Activated CD8-positive, alpha-beta T cell treated with anti-CD3 and anti-CD28 coated beads for 36 hours (primary cell): Measurements from ENCODE around the gene SMTNL1. TPM values are rescaled to one million over a fixed set of nuclear protein-coding genes. Genes with fewer than 3 reads are reported as not detected.

Experiments
- ATAC-seq: fragments of 200-7000 bp; cut with Tn5 transposase; one replicate; pipeline ENCODE4 v1.10.0; 2021; ENCODE audit warnings: mild to moderate bottlenecking, moderate library complexity
- CTCF ChIA-PET: fragments of 350-600 bp; sonication (Branson Sonifier 250); formaldehyde crosslinking; loops from one replicate; lab custom pipeline; 2021; ENCODE audit warnings: antibody characterized with exemption; lab: Charles Lee
- POLR2A ChIA-PET: fragments of 350-600 bp; sonication (Branson Sonifier 250); formaldehyde crosslinking; loops from one replicate; lab custom pipeline; 2021; ENCODE audit warnings: antibody characterized with exemption; lab: Charles Lee
- DNase-seq: peaks from one replicate; pipeline ENCODE4 v3.0.0-alpha.2; 2020
- H3K27ac Mint-ChIP-seq: one replicate; pipeline ENCODE4 v1.8.0; 2021; ENCODE audit warnings: mild to moderate bottlenecking, mixed read lengths
- H3K27me3 Mint-ChIP-seq: one replicate; pipeline ENCODE4 v1.8.0; 2021; ENCODE audit warnings: mixed read lengths
- H3K36me3 Mint-ChIP-seq: one replicate; pipeline ENCODE4 v1.8.0; 2021; ENCODE audit warnings: low read depth, mixed read lengths
- H3K4me1 Mint-ChIP-seq: one replicate; pipeline ENCODE4 v1.8.0; 2021; ENCODE audit warnings: low read depth, mixed read lengths
- H3K4me3 Mint-ChIP-seq: one replicate; pipeline ENCODE4 v1.8.0; 2021; ENCODE audit warnings: mild to moderate bottlenecking, moderate library complexity, mixed read lengths
- H3K9me3 Mint-ChIP-seq: one replicate; pipeline ENCODE4 v1.8.0; 2021; ENCODE audit warnings: mixed read lengths
- CTCF ChIP-seq: fragments of 200-600 bp; IDR thresholded peaks from one replicate; pipeline ENCODE4 v1.8.0; 2022; ENCODE audit warnings: antibody characterized with exemption, mild to moderate bottlenecking
- intact Hi-C: fragments of 100-400 bp; cut with micrococcal nuclease; formaldehyde crosslinking; loops from one replicate; pipeline ENCODE4 v1.10.0; 2022
- total RNA-seq, 2 experiments: library from RNA; stranded (reverse); gene quantifications; one replicate each; pipeline ENCODE4 v1.2.3, GENCODE V29; 2021

SMTNL1 gene
- total RNA-seq, 2 experiments from 2014 or later, result not detected

- CTCF ChIA-PET, result interaction anchor here (0.9 to 4.7 kb wide), 11 partner anchors 9 to 45 kb away, joined by 3 to 28 read pairs (median 5); partner anchors contain the start of gene SLC43A1
- Mint-ChIP-seq H3K4me1 (peaks cover 3% of the 10 kb centered on the region), H3K4me3 (no peak overlapping the region), H3K9me3 (no peaks in the 10 kb centered on the region), H3K27ac (no peak overlapping the region), H3K27me3 (no peaks in the 10 kb centered on the region), H3K36me3 (peaks cover 23% of the 10 kb centered on the region)
- intact Hi-C loops, result no loop called here
- no peak for TF ChIP-seq CTCF
- POLR2A ChIA-PET, result interaction anchor here (0.8 to 1.3 kb wide), 5 partner anchors 9 to 28 kb away, joined by 3 to 4 read pairs (median 3); partner anchors contain the start of genes SLC43A1 and TIMM10
- DNase-seq (no peak), ATAC-seq (no peak)
Observed at GRCh38 chr11:57502376-57502775, 35.0 kb upstream of the SMTNL1 start.

GRCh38 chr11:57502870-57503269, 34.5 kb upstream of the SMTNL1 start:
- no peak overlapping the region for H3K27ac Mint-ChIP-seq
- no peak for TF ChIP-seq CTCF
- ChIA-PET POLR2A (interaction anchor here (1.0 kb wide), 1 partner anchor 10 kb away, joined by 3 read pairs; no protein-coding TSS in a partner anchor), CTCF (interaction anchor here (1.0 to 4.7 kb wide), 8 partner anchors 9 to 45 kb away, joined by 3 to 28 read pairs (median 6); partner anchors contain the start of gene SLC43A1)
- peaks cover 23% of the 10 kb centered on the region for H3K36me3 Mint-ChIP-seq
- ATAC-seq (no peak), DNase-seq (no peak)
- H3K9me3 Mint-ChIP-seq, result no peaks in the 10 kb centered on the region
- H3K4me3 Mint-ChIP-seq, result no peak overlapping the region
- H3K27me3 Mint-ChIP-seq, result no peaks in the 10 kb centered on the region
- intact Hi-C loops, result no loop called here
- H3K4me1 Mint-ChIP-seq, result peaks cover 3% of the 10 kb centered on the region

- intact Hi-C loops, result no loop called here
- ATAC-seq, result no peak
- no peak overlapping the region for H3K27ac Mint-ChIP-seq
- no peak overlapping the region for H3K4me3 Mint-ChIP-seq
- no peaks in the 10 kb centered on the region for H3K27me3 Mint-ChIP-seq
- POLR2A ChIA-PET, result interaction anchor here (3.1 kb wide), 1 partner anchor 10 kb away, joined by 25 read pairs; the partner anchor contains the start of gene SLC43A1
- CTCF ChIA-PET, result interaction anchor here (0.7 to 6.3 kb wide), 4 partner anchors 12 to 46 kb away, joined by 3 to 93 read pairs (median 24); no protein-coding TSS in a partner anchor
- no peak for TF ChIP-seq CTCF
- peaks cover 17% of the 10 kb centered on the region for H3K36me3 Mint-ChIP-seq
- no peak for DNase-seq
- peaks cover 3% of the 10 kb centered on the region for H3K4me1 Mint-ChIP-seq
- no peaks in the 10 kb centered on the region for H3K9me3 Mint-ChIP-seq
Observed at GRCh38 chr11:57504511-57504910, 32.9 kb upstream of the SMTNL1 start.

GRCh38 chr11:57506522-57506921, 30.9 kb upstream of the SMTNL1 start:
- Mint-ChIP-seq H3K36me3 (peaks cover 11% of the 10 kb centered on the region), H3K9me3 (no peaks in the 10 kb centered on the region), H3K27ac (no peak overlapping the region), H3K4me1 (peaks cover 6% of the 10 kb centered on the region), H3K27me3 (no peaks in the 10 kb centered on the region), H3K4me3 (no peak overlapping the region)
- ChIA-PET POLR2A (interaction anchor here (3.1 kb wide), 1 partner anchor 8 kb away, joined by 25 read pairs; the partner anchor contains the start of gene SLC43A1), CTCF (interaction anchor here (1.2 to 6.3 kb wide), 5 partner anchors 14 to 138 kb away, joined by 3 to 93 read pairs (median 5); no protein-coding TSS in a partner anchor)
- DNase-seq (no peak), ATAC-seq (no peak)
- no peak for TF ChIP-seq CTCF
- intact Hi-C loops, result no loop called here
